Ovary (tissue), 3 donors: Measurements from ENCODE around the gene DENND5A.

ENCODE experiments used
- CTCF ChIP-seq, 3 donors: fragments of 450-650 bp in 2 of 3; fragments of 200-600 bp in 1 of 3; IDR thresholded peaks; one replicate each; pipeline versions ENCODE4 v1.5.1 to v1.8.0; 2016 to 2022; ENCODE audit warnings: antibody characterized with exemption in 3 of 3, mild to moderate bottlenecking in 1 of 3
- EP300 ChIP-seq: sonication (generic); formaldehyde crosslinking; IDR thresholded peaks from one replicate; pipeline ENCODE4 v1.6.1; 2017; ENCODE audit warnings: antibody characterized with exemption
- POLR2A ChIP-seq: fragments of 450-650 bp; IDR thresholded peaks from one replicate; pipeline ENCODE4 v1.6.1; 2017; ENCODE audit warnings: antibody characterized with exemption, mild to moderate bottlenecking, moderate library complexity
- donor health status: DM: no; HTN: no; CAD: no.

- TF ChIP-seq CTCF (IDR thresholded peaks at IDR 0.05) (no peak), EP300 (peak; percentile 21), POLR2A (no peak)
These were observed 45.6 kb downstream of the DENND5A start for GRCh38 chr11:9219572-9219971.
